ENCODE results near the gene LOX.

LOX gene

GRCh38 chr5:122051569-122051968 lies 26.5 kb downstream of the LOX start:
- DNase-seq: no peak

DNA sequence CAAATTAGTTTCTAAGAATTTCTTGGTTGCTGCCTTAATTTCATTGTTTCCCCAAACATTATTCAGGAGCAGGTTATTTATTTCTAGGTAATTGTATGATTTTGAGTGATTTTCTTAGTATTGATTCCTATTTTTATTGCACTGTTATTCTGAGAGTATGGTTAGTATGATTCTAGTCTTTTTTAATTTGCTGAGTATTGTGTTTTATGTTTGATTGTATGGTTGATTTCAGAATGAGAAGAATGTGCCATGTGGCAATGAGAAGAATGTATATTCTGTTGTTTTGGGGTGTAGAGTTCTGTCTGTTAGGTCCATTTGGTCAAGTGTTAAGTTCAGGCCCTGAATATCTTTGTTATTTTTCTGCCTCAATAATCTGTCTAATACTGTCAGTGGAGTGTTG lies 27.1 kb downstream of the LOX start:
- DNase-seq: no peak

- DNase-seq: no peak
Measured at GRCh38 chr5:122040636-122041302, 37.3 kb downstream of the LOX start.

- DNase-seq: no peak
Measured at GRCh38 chr5:122036326-122036725, 41.7 kb downstream of the LOX start.

GRCh38 chr5:122035913-122036312 lies 42.1 kb downstream of the LOX start:
- DNase-seq: no peak

- no peak for DNase-seq
Measured at GRCh38 chr5:122031836-122032235, 46.2 kb downstream of the LOX start.

- no peak for DNase-seq
Measured at GRCh38 chr5:122030251-122030650, 47.8 kb downstream of the LOX start.

GRCh38 chr5:122029818-122030217 lies 48.2 kb downstream of the LOX start:
- DNase-seq: no peak

DNA sequence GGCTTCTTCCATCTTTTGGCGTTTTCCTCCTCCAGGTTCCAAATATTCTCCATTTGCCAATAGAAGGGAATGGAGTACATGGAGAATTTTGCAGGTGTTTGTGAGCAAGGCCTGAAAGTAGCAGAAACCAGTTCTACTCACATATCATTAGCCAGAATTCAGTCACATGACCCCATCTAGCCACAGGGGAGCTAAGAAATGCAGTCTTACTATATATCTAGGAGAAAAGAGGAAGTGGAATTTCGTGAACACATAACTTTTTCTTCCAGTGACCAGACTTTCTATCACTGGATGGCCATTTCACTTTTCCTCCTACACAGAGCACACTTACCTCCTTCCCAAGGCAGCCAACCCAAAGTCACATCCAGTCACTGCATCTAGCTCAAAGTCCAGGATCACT lies 55.1 kb downstream of the LOX start:
- DNase-seq: no peak

GRCh38 chr5:122019919-122020590 lies 58.0 kb downstream of the LOX start:
- DNase-seq: no peak

DNA sequence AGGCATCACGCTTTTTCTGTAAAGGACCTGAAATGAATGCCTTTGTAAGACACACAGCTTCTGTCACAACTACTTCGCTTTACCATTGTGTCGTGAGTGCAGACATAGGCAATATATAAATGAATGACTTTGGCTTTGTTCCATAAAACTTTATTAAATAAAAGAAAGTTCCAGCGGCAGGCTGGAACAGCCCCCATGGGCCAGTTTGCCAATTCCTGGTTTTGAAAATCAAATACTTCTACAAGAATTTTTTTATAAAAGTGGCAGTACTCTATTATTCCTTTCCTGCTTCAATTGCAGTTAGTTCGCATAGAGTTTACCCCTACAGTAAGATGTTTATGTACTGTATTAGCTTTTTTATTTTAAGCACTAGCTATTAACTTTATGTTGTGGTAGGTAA lies 62.6 kb downstream of the LOX start:
- DNase-seq: no peak

- no peak for DNase-seq
Measured at GRCh38 chr5:122014236-122014935, 63.7 kb downstream of the LOX start.

Measured in activated CD4-positive, alpha-beta T cell treated with anti-CD3 and anti-CD28 coated beads, Interleukin-2, amount 50 U/mL, for 1 hour (primary cell).